A172 (cell line): Measurements from ENCODE around the gene ZNF718. TPM values are rescaled to one million over a fixed set of nuclear protein-coding genes. Genes with fewer than 3 reads are reported as not detected.
"Not testable (repeated sequence)": the region's sequence is repeated elsewhere in the genome, so short reads cannot be mapped to it uniquely, and the experiment has no call there.

Source experiments
- DNase-seq: peaks from one replicate; pipeline ENCODE4 v3.0.0-alpha.2; 2015; ENCODE audit warnings: low spot score
- total RNA-seq: library from RNA; depleted of rRNA; stranded (reverse); fragments of >200 nt; shearing (Covaris generic); gene quantifications from 2 replicates; pipeline ENCODE4 v1.2.3, GENCODE V29; 2014; rRNA removed

ZNF718 gene
- total RNA-seq = not detected in 2 replicates

DNA sequence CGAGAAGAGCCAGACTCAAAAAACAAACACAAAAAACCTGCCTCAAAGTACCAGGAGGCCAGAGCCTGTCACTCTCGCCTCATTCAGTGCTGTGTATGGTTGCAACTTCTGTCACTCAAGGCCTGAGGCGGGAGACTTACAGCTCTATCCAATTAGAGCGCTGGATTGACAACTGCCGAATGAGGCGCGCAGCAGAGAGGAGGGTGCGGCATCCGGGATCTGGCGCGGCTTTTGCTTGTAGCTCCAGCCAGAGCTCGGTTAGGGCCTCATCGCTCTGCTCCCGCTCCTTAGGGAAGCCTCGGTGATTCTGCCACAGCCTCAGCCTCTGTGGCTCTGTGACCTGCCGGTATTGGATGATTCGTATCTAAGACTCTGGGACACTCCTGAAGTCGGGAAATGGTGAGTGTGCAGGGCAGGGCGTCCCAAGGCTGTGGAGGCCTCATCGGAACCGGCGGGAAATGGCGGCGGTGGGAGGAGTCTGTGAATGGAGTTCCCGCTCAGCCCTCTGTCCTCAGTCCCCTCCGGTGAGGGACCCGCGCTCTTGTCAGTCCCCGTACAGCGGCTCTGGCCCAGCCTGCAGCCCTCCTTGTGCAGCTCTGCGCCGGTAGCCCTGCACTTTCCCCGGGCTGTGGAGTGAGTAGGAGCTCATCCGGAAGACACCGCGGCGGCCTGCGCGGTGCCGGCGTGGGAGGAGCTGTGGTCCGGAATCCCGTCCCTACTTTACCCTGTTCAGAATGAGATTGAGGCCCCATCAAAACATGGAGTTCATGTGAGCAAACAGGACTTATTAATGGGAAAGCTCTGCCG is at the start of gene ZNF718:
Gene ZNF718, plus strand, starts transcription at position 227 of the 807 bp plus-strand sequence. Its CDS starts 170 bp downstream, at position 397.
- no peak for DNase-seq

DNA sequence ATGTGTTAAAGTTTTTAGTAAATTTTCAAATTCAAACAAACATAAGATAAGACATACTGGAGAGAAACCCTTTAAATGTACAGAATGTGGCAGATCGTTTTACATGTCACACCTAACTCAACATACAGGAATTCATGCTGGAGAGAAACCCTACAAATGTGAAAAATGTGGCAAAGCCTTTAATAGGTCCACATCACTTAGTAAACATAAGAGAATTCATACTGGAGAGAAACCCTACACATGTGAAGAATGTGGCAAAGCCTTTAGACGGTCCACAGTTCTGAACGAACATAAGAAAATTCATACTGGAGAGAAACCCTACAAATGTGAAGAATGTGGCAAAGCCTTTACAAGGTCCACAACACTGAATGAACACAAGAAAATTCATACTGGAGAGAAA is 38.4 kb upstream of the ZNF718 start:
- no peak for DNase-seq

DNA sequence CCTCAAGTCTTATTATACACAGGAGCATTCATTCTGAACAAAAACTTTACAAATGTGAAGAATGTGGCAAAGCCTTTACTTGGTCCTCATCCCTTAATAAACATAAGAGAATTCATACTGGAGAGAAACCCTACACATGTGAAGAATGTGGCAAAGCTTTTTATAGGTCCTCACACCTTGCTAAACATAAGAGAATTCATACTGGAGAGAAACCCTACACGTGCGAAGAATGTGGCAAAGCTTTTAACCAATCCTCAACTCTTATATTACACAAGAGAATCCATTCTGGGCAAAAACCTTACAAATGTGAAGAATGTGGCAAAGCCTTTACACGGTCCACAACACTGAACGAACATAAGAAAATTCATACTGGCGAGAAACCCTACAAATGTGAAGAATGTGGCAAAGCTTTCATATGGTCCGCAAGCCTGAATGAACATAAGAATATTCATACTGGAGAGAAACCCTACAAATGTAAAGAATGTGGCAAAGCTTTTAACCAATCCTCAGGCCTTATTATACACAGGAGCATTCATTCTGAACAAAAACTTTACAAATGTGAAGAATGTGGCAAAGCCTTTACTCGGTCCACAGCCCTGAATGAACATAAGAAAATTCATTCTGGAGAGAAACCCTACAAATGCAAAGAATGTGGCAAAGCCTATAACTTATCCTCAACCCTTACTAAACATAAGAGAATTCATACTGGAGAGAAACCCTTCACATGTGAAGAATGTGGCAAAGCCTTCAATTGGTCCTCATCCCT is 37.6 kb upstream of the ZNF718 start:
- DNase-seq = not testable (repeated sequence)

DNA sequence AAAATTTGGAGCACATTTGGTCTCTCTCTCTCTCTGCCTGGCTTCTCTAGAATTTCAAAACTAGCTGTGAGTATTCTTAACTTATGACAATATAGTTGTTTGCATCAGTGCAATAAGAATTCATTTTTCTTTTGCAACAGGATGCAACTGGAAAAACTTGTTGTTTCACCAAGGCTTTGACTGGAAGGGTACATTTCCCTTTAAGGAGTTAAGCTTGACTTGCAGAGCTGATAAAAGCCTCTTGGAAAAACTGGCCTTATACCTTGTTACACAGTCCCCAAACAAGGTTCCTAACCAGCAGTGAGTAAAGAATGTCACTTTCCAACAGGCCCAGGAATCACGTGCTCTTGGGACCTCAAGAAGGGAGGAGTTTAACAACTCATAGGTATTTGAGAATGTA is 25.9 kb upstream of the ZNF718 start:
- no peak for DNase-seq

DNA sequence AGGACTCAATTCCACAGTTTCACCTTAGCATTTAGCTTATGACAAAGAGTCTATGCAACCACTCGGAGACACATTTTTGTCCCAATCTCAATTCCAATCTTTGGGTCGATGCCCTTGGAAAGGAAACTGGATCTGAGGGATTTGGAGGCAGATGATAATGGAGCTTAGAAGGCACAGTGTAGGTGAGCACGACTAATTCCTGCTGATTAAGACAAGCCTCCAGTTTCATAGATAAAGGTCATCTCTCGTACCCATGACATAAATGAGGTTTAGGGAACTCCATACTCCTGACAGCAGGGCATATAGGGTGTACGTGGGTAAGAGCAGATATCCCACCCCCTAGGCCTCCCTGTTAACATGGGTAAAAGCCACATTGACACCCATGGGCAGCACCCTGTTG is 24.4 kb upstream of the ZNF718 start:
- no peak for DNase-seq

DNA sequence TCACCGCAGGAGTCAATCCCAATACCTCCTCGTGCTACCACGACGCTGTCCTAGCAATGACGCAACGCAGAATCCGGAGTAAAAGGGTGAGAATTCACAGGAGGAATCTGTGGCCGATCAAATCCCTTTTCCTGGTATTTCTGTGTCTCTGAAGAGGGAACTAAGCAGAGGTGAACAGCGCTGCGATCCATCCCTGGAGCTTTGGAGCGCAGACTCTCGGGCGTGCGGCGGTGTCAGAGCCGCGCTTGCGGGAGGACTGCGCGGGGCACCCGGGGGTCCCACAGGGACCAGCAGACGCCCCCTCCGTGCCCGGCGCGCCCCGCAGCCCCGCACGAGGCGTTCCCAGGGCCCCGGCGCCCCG is 17.2 kb upstream of the ZNF718 start:
- no peak for DNase-seq

DNA sequence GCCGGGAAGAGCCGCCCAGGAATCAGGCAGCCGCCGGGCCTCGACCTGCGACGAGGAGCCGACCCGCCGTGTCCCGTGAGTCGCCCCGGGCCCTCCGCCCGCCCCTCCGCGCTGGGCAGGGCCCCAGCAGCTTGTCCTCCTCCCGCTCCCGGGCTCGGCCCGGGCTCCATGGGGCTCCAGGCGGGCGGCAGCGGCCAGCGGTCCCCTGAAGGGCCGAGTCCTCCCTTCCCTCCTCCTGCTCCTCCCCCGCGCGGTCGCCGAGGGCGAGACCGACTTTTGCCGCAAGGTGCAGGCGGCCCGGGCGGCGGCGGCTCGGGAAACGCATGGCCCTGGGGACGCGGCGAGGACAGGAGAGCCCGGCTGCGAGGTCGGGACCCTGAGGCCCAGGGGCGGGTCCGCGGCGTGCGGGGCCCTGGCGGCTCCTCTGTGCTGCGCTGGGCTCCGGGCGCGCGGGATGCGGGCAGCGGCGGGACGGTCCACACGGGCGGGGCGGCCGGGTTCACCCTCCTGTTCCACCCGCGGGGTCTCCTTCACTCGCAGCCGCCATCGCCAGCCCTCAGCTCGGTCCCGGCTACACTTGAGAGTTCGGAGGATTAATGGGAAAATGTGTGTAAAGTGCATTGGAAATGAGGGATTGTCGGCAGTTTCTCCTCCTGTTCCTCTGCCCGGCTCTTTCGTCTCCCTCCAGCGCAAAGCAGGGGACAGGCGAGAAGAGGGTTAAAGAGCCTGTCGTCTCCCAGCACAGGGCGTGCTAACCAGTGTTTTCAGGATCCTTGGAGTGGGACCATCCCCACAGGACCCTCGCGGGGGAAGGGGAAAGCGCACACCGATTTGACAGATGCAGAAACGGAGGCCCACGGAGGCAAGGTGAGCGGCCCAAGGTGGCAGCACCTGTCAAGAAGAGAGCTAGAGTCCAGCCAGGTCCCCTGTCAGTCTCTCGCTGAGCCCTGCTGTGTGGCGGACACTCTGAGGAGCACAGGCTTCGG is 16.6 kb upstream of the ZNF718 start:
- no peak for DNase-seq

DNA sequence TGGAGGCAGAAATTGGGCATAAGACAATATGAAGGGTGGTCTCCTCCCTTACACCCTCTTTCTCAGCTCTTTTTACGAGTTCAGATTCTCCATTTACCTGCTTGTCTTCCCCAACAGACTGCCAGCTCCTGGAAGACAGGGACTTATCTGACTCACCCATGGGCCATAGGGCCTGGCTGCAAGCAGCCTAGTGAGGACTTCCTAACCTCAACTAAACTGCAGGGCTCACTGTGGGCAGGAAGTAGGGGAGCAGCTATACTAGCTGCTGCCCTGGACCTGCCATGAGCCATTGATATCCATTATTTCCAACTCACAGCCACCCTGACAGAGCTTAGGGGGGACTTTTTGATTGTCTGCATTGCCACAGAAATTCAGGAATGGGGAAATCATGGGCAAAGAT is 11.5 kb upstream of the ZNF718 start:
- DNase-seq = no peak

DNA sequence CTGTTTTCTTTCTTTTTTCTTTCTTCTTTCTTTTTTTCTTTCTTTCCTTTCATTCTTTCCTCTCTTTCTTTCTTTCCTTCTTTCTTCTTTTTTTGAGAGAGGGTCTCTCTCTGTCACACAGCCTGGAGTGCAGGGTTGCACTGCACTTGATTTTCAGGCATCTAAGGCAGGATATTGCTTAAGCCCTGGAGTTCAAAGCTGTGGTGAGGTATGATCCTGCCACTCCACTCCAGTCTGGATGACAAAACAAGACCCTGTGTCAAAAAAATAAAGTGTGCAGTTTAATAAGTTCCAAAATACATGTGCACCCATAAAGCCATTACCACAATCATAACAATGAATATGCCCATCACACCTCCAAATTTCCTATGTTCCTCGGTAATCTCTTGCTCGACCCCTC is 10.6 kb upstream of the ZNF718 start:
- no peak for DNase-seq

DNA sequence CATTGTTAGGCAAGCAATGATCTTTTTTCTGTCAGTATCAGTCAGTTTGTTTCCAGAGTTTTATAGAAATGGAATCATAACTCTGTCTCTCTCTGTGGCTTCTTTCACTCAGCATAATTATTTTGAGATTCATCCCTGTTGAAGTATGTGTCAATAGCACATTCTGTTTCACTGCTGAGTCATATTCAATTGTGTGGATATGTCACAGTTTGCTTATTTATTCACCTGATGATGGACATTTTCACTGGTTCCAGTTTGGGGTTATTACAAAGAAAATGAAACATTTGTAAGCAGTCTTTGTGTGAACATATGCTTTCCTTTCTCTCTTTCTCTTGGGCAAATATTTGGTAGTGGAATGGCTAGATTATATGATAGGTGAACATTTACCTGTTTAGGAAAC is 10.2 kb upstream of the ZNF718 start:
- DNase-seq = no peak

DNA sequence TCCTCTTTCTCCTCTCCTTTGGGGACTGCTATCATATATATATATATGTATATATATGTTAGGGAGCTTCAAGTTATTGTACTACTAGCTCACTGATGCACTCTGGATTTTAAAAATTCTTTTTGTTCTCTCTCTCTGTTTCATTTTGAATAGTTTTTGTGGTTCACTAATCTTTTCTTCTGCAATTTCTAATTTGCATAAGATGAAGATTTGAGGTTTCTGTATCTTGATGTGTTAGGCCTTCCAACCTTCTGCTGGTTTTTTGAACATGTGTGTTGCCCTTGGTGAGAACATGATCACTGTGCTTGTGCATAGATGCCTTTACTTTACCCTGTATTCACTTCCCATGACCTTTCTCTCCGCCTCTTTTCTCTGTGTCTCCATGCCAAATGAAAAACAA is 7.8 kb upstream of the ZNF718 start:
- DNase-seq = no peak

DNA sequence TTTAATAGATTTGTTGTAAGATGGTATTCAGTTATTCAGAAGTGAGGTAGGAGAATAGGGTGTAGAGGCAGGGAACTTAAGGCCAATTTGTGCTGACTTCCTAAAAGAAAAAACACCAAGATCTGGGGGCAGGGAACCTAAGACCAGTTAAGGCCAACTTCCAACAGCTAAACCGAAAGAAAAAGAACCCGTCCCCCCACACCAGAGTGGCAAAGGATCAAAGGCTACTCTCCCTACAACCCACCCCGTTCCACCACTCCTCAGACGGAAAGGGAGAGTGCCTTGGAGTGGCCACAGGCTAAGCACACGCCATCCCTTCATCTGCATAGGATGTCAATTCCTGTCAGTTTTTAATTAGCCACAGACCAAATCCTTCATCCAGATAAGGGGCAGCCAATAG is 3.7 kb upstream of the ZNF718 start:
- no peak for DNase-seq

DNA sequence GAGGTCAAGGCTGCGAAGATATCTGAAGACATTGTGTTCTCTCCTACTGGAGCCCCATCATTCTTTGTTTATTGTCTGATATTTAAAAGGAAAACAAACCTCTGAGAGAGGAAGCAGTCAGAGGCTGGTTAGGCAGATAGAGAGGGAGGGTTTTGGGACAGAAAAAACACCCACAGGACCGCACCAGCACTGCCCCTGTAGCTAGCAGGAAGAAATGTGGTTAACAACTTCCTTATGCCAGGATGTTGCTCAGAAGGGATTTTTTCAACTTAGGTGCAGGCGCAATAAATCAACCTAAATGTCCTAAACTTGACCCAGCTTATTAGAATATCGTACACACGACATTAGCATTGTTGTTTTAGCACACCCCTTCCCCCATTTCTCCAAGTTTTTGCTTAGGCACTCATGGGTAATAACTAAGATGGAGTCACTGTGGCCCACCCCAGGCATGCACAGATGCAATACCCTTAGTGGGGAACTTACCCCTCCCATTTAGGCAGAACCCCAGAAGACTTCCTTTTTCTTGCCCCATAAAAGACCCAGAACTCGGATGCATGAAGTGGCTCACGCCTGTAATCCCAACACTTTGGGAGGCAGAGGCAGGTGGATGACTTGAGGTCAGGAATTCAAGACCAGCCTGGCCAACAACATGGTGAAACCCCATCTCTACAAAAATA is 2.8 kb upstream of the ZNF718 start:
- no peak for DNase-seq

DNA sequence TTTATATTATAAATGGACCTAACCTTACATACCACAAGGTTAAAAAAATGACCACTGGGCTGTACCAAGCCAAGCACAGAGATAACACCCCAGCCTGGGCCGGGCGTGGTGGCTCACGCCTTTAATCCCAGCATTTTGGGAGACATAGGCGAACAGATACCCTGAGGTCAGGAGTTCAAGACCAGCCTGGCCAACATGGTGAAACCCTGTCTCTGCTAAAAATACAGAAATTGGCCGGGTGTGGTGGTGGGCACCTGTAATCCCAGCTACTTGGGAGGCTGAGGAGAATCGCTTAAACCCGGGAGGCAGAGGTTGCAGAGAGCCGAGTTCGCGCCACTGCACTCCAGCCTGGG is 403 bp upstream of the ZNF718 start:
- DNase-seq = not testable (repeated sequence)

DNA sequence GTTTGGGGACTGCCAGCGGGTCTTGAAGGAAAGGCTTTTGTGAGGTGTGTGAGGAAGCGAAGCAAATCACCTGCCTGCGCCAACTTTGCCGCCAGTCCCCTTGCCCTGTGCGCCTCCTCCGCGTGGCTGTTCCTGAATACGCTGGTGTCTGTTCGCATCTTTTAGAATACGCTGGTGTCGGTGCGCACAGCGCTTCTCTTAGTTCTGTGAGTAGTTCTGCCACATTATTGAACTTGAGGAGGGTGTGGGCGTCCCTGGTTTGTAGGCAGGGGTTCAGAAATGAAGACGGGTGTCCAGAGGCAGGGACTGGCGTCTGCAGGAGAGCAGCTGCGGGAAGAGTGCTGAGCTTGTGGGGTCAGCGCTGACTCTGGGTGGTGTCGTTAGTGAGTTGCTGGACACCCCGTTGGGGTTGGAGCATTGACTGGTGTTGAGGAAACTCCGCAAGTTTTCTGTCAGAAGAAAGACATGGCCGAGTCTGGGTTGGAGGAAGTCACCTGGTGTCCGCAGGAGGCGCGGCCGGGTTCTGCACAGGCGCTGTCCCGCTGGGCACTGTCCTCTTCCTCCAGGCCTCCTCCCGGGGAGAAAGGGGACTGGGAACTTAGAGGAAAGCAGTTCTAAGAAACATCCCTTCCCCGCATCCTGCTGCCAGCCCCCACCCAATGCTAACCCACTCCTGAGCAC is 930 bp downstream of the ZNF718 start:
- DNase-seq = no peak

DNA sequence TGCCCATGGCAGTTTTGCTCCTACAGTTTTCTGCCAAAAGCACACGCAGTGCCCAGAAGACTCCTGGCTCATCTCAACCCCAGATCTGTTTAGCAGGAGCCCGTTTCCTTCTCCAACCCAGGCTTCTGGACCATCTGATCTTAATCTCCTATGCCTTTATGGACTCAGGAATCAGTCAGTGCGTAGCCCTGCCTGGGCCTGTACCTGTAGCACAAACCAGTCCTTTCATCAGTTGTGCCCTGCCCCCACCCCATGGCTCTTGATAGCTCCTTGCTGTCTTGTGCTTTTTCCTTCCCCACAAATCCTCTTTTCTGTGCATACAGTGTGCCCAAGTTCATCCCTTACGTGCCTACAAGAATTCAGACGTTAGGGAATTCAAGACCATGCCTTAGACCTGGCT is 1.5 kb downstream of the ZNF718 start:
- DNase-seq = no peak

DNA sequence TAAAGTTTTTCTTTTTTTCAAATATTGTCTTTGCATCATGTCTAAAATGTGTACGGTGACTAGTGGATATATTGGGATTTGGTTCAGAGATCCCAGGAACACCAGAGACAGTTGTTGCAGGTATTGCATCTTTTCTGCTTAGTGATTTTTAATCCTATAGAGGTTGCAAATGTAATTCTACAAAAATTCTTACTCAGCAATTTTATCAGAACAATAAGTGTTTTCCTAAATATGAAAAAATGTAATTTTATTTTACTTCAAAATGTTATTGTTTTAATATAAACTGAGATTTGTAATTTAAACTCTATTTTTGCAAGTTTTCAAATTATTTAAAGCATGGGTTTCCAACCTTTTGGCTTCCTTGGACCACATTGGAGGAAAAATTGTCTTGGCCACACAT is 8.2 kb downstream of the ZNF718 start:
- DNase-seq = no peak

DNA sequence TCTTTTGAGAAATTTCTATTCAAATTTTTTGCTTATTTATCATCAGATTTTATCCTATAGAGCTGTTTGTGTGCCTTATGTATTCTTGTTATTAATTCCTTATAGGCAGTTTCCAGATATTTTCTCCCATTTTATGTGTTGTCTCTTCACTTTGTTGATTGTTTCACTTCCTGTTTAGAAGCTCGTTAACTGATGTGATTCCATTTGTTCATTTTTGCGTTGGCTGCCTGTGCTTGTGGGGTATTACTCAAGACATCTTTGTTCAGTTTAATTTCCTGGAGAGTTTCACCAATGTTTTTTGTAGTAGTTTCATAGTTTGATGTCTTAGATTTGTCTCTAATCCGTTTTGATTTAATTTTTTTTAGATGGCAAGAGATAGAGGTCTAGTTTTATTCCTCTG is 14.6 kb downstream of the ZNF718 start:
- no peak for DNase-seq

DNA sequence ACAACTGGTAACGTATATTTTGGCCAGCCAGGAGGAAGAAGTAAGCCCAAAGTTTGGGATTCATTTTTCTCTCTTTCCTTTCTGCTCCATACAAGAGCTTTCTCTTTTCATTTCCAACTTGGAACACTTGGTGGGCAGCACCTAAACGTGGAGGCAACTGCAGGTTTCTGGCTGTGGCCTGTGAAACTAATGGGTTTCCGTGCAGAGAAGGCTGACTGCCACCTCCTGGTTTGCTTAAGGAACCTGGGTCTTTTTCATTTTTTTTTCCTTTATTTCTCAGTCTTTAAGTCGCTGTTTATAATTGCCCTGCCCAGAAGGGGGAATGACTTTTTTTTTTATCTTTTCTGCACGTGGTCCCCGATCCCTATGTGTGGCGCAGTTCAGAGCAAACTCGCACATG is 15.4 kb downstream of the ZNF718 start:
- no peak for DNase-seq

DNA sequence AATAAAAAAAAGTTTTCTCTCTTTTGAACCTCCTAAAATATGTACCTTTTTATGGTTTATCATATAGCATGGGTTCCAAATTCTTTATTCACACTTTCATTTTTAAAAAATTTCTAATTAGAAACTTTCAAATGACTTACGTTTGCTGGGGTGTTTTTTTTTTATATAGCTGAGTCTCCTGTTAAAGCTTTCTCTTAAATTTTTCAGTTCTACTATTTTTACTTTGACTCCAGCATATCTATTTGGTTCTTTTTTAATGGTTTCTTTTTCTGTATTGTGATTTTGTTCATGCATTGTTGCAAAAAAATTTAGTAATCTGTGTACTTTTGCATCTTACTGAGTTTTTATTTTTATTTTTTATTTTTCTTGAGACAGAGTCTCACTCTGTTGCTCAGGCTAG is 22.3 kb downstream of the ZNF718 start:
- DNase-seq = no peak

DNA sequence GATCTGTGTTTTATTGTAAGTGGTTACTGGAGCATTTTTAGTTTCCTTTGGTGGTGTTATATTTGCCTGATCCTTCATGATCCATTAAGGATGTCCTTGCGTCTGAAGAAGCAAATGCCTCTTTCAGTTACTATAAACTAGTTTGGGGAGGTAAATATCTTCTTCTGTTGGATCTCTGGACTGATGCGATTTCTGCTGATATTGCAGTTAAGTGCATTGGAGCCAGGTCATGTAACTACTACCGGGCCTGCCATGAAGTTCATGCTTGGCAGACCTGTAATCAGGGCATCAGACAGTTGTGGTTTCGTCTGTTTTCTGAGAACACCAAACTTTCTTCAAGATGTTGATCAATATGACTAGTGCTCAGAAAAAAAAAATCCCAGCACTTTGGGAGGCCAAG is 22.9 kb downstream of the ZNF718 start:
- DNase-seq = no peak
